Muscle of arm (tissue), 12 donors: ENCODE data around the gene SEMA5B. TPM values are rescaled to one million over a fixed set of nuclear protein-coding genes. Genes with fewer than 3 reads are reported as not detected.

Experiments used
- DNase-seq: peaks from one replicate; pipeline ENCODE4 v3.0.0-alpha.2; 2013
- polyA plus RNA-seq, 12 donors: library from polyadenylated mRNA; unstranded; fragments of 120-200 nt; gene quantifications; one replicate each; pipeline ENCODE4 v1.2.1, GENCODE V29; 2013; ENCODE audit not compliant: insufficient read length in 12 of 12

Gene SEMA5B
- polyA plus RNA-seq, 12 donors: 13.4 to 46.2 (median 24.6) TPM; not detected in 1

GRCh38 chr3:122926811-122927210 is 100.8 kb downstream of the SEMA5B start:
- no peak for DNase-seq

GRCh38 chr3:122926322-122926721 is 101.2 kb downstream of the SEMA5B start:
- DNase-seq: no peak

GRCh38 chr3:122925756-122926155 is 101.8 kb downstream of the SEMA5B start:
- no peak for DNase-seq

GRCh38 chr3:122924056-122924455 is 103.5 kb downstream of the SEMA5B start:
- DNase-seq: no peak

- no peak for DNase-seq
These were observed 104.0 kb downstream of the SEMA5B start for GRCh38 chr3:122923611-122924010.

- no peak for DNase-seq
These were observed 105.5 kb downstream of the SEMA5B start for GRCh38 chr3:122921791-122922651.

GRCh38 chr3:122920986-122921385 is 106.6 kb downstream of the SEMA5B start:
- no peak for DNase-seq

GRCh38 chr3:122919291-122919610 is 108.3 kb downstream of the SEMA5B start:
- DNase-seq: no peak

GRCh38 chr3:122918576-122919290 is 108.8 kb downstream of the SEMA5B start:
- no peak for DNase-seq

- no peak for DNase-seq
These were observed 110.2 kb downstream of the SEMA5B start for GRCh38 chr3:122917412-122917811.

GRCh38 chr3:122916580-122916979 is 111.0 kb downstream of the SEMA5B start:
- no peak for DNase-seq

GRCh38 chr3:122916084-122916483 is 111.5 kb downstream of the SEMA5B start:
- DNase-seq: no peak

GRCh38 chr3:122915300-122916055 is 112.1 kb downstream of the SEMA5B start:
- DNase-seq: no peak

GRCh38 chr3:122913539-122914100 is 113.9 kb downstream of the SEMA5B start:
- no peak for DNase-seq

- no peak for DNase-seq
These were observed 114.6 kb downstream of the SEMA5B start for GRCh38 chr3:122912772-122913538.

GRCh38 chr3:122911901-122912300 is 115.7 kb downstream of the SEMA5B start:
- no peak for DNase-seq

GRCh38 chr3:122908251-122908650 is 119.3 kb downstream of the SEMA5B start:
- no peak for DNase-seq

GRCh38 chr3:122907471-122907870 is 120.1 kb downstream of the SEMA5B start:
- no peak for DNase-seq

GRCh38 chr3:122903171-122903570 is 124.4 kb downstream of the SEMA5B start:
- no peak for DNase-seq

- no peak for DNase-seq
These were observed 125.2 kb downstream of the SEMA5B start for GRCh38 chr3:122902326-122902725.

GRCh38 chr3:122898298-122898697 is 129.3 kb downstream of the SEMA5B start:
- DNase-seq: no peak
